K562 (cell line): Measurements from ENCODE around the gene COASY. TPM values are rescaled to one million over a fixed set of nuclear protein-coding genes. Genes with fewer than 3 reads are reported as not detected.

Experiments used
- ASH1L ChIP-seq: fragments of 450-650 bp; IDR thresholded peaks from 2 replicates; pipeline ENCODE4 v1.6.1; 2018; ENCODE audit warnings: borderline replicate concordance, mild to moderate bottlenecking, low read depth; ENCODE audit not compliant: partially characterized antibody
- CBX5 ChIP-seq: IDR thresholded peaks from 2 replicates; pipeline ENCODE4 v1.6.1; 2014; ENCODE audit warnings: low read depth, borderline replicate concordance
- FOS ChIP-seq: IDR thresholded peaks from 3 replicates; pipeline ENCODE4 v1.6.1; 2011; ENCODE audit not compliant: insufficient read length; ENCODE audit errors: extremely low read depth
- FOXP1 ChIP-seq: sonication (generic); formaldehyde crosslinking; IDR thresholded peaks from 2 replicates; pipeline ENCODE4 v1.8.0; 2022; ENCODE audit warnings: mild to moderate bottlenecking, missing genetic modification reagents
- LCOR ChIP-seq: sonication (generic); formaldehyde crosslinking; IDR thresholded peaks from 2 replicates; pipeline ENCODE4 v1.8.0; 2022; ENCODE audit warnings: mild to moderate bottlenecking, missing genetic modification reagents
- NELFE ChIP-seq: IDR thresholded peaks from 2 replicates; pipeline ENCODE4 v1.6.1; 2011; ENCODE audit warnings: mild to moderate bottlenecking; ENCODE audit not compliant: insufficient read depth, insufficient read length
- NONO ChIP-seq, 2 experiments: fragments of 200-400 bp in 1 of 2; fragments of 450-650 bp in 1 of 2; formaldehyde crosslinking in 1 of 2; IDR thresholded peaks; 2 replicates each; pipeline ENCODE4 v1.6.1; 2017; ENCODE audit warnings: low read depth in 2 of 2, mild to moderate bottlenecking in 2 of 2, moderate library complexity in 2 of 2, low read length in 1 of 2
- PATZ1 ChIP-seq: fragments of 250-450 bp; sonication (Bioruptor Pico); IDR thresholded peaks from 2 replicates; pipeline ENCODE4 v1.5.0; 2020; ENCODE audit warnings: mild to moderate bottlenecking, borderline replicate concordance
- PHF21A ChIP-seq: fragments of 450-650 bp; IDR thresholded peaks from 2 replicates; pipeline ENCODE4 v1.6.1; 2017; ENCODE audit warnings: low read depth, borderline replicate concordance
- TAF1 ChIP-seq: IDR thresholded peaks from 2 replicates; pipeline ENCODE4 v1.6.1; 2011; ENCODE audit warnings: mild to moderate bottlenecking, low read length, moderate library complexity; ENCODE audit not compliant: insufficient read depth, control insufficient read depth, severe bottlenecking; ENCODE audit errors: extremely low read depth
- ZFX ChIP-seq: sonication (generic); formaldehyde crosslinking; IDR thresholded peaks from 2 replicates; pipeline ENCODE4 v1.8.0; 2022; ENCODE audit warnings: mild to moderate bottlenecking, missing genetic modification reagents, moderate library complexity
- ZNF318 ChIP-seq, 2 experiments: fragments of 450-650 bp; IDR thresholded peaks; 2 replicates each; pipeline ENCODE4 v1.6.1; 2016; ENCODE audit warnings: mild to moderate bottlenecking in 2 of 2, borderline replicate concordance in 1 of 2, low read depth in 1 of 2, moderate library complexity in 1 of 2
- ZNF551 ChIP-seq: fragments of 250-450 bp; sonication (Bioruptor Pico); IDR thresholded peaks from 2 replicates; pipeline ENCODE4 v1.5.0; 2021; ENCODE audit warnings: mild to moderate bottlenecking, moderate library complexity
- ZNF639 ChIP-seq, 2 experiments: fragments of 200-800 bp in 1 of 2; sonication (Bioruptor generic) in 1 of 2; sonication (generic) in 1 of 2; formaldehyde crosslinking in 1 of 2; IDR thresholded peaks in 1 of 2; conservative IDR thresholded peaks in 1 of 2; 2 replicates each; pipeline versions ENCODE4 v1.5.0 to v1.6.1; 2016 to 2020; ENCODE audit warnings: missing compliant biosample characterization in 1 of 2, missing genetic modification characterization in 1 of 2, missing genetic modification reagents in 1 of 2
- polyA plus RNA-seq, 8 experiments: library from polyadenylated mRNA; depleted of rRNA in 4 of 8; stranded (reverse) in 5 of 8; unstranded in 3 of 8; fragments of >200 nt; fragmentation: Nextera tagmentation in 2 of 8; fragmentation: Illumina TruSeq in 1 of 8; extraction: Ambion mirVana in 2 of 8; extraction: Trizol in 1 of 8; gene quantifications; 2 replicates each; pipeline versions ENCODE4 v1.2.1 to v1.2.3, GENCODE V29; 2011 to 2014; ENCODE audit warnings: inconsistent platforms in 1 of 8, missing spikeins in 1 of 8
- total RNA-seq, 7 experiments: library from RNA; depleted of rRNA in 6 of 7; stranded (reverse); fragments of >200 nt in 6 of 7; fragmentation: Illumina TruSeq in 2 of 7; extraction: Trizol in 2 of 7; gene quantifications; 2 replicates each; pipeline versions ENCODE4 v1.2.1 to v1.2.3, GENCODE V29; 2011 to 2021; ENCODE audit warnings: low replicate concordance in 1 of 7

COASY gene
- total and polyA plus RNA-seq, 9 of the 15 experiments (the other 6 are each of a cell fraction or from before 2014, with no cell fraction given): 25.4 to 175 (median 62.3) TPM

GRCh38 chr17:42577532-42578281 lies 15.8 kb downstream of the COASY start, which contains the start of gene PSMC3IP (continued):
- TF ChIP-seq ZNF318 (IDR thresholded peaks at IDR 0.05; ENCODE audit: borderline replicate concordance in 1 of 2, low read depth in 1 of 2) (no peak), PHF21A (no peak), LCOR (CRISPR knock-in tag) (peak; percentile 55; the same call in 1 of the 2 replicates), FOXP1 (no peak), TAF1 (peak; percentile 89), ASH1L (no peak), FOS (peak; percentile 79), CBX5 (no peak), ZFX (CRISPR knock-in tag) (peak; percentile 80), NONO (IDR thresholded peaks at IDR 0.05; ENCODE audit: low read depth in 2 of 2, low read length in 1 of 2) (0 out of 4 replicates have a peak, but pooled peaks of 1 of the 2 experiments have one; percentile 39), ZNF639 (CRISPR knock-in tag; conservative IDR thresholded peaks at IDR 0.05 in 1 of 2, IDR thresholded peaks at IDR 0.05 in 1 of 2) (no peak; a peak in 1 of 4 replicates), ZNF551 (CRISPR knock-in tag) (no peak), NELFE (no peak), PATZ1 (no peak)
